DND-41 (cell line): ENCODE measurements around the gene INPP5F.

Experiments
- ATAC-seq: fragments of 200-7000 bp; cut with Tn5 transposase; 3 replicates; pipeline ENCODE4 v1.9.1; 2021; ENCODE audit warnings: low read depth; ENCODE audit not compliant: insufficient read depth
- DNase-seq: peaks from one replicate; pipeline ENCODE4 v3.0.0-alpha.2; 2020
- H2AFZ ChIP-seq: 2 replicates; pipeline ENCODE4 v1.6.0; 2012; ENCODE audit warnings: low read depth, low read length
- H3K27ac ChIP-seq: 2 replicates; pipeline ENCODE4 v1.5.1; 2012; ENCODE audit warnings: low read length, inconsistent platforms
- H3K27me3 ChIP-seq: fragments of 200-600 bp; sonication (generic); 2 replicates; pipeline ENCODE4 v1.6.0; 2012; ENCODE audit warnings: low read length, mild to moderate bottlenecking, inconsistent platforms; ENCODE audit not compliant: insufficient read depth, poor library complexity
- H3K36me3 ChIP-seq: 2 replicates; pipeline ENCODE4 v1.5.1; 2012; ENCODE audit warnings: low read length, inconsistent platforms; ENCODE audit not compliant: insufficient read depth
- H3K4me1 ChIP-seq: 2 replicates; pipeline ENCODE4 v1.5.1; 2012; ENCODE audit warnings: mild to moderate bottlenecking, low read length; ENCODE audit not compliant: insufficient read depth
- H3K4me2 ChIP-seq: 2 replicates; pipeline ENCODE4 v1.6.0; 2012; ENCODE audit warnings: mild to moderate bottlenecking, moderate library complexity, low read length, inconsistent platforms; ENCODE audit not compliant: insufficient read depth
- H3K4me3 ChIP-seq, 2 experiments: fragments of 200-600 bp in 1 of 2; shearing (Covaris generic) in 1 of 2; 2 replicates each; pipeline ENCODE4 v1.5.1; 2012 to 2016; ENCODE audit warnings: inconsistent platforms in 2 of 2, low read length in 2 of 2, mild to moderate bottlenecking in 2 of 2, low read depth in 1 of 2, moderate library complexity in 1 of 2
- H3K79me2 ChIP-seq: 2 replicates; pipeline ENCODE4 v1.6.0; 2012; ENCODE audit warnings: low read length, inconsistent platforms; ENCODE audit not compliant: insufficient read depth
- H3K9ac ChIP-seq: 2 replicates; pipeline ENCODE4 v1.6.0; 2012; ENCODE audit warnings: low read depth, mild to moderate bottlenecking, inconsistent platforms, low read length, moderate library complexity
- H3K9me3 ChIP-seq: 2 replicates; pipeline ENCODE4 v1.5.1; 2012; ENCODE audit warnings: low read length, moderate library complexity, mild to moderate bottlenecking, inconsistent platforms; ENCODE audit not compliant: insufficient read depth, severe bottlenecking
- H4K20me1 ChIP-seq: 2 replicates; pipeline ENCODE4 v1.6.0; 2012; ENCODE audit warnings: low read length; ENCODE audit not compliant: insufficient read depth
- CTCF ChIP-seq: IDR thresholded peaks from 2 replicates; pipeline ENCODE4 v1.5.1; 2012; ENCODE audit warnings: borderline replicate concordance, low read length, moderate library complexity, mild to moderate bottlenecking; ENCODE audit not compliant: poor library complexity, severe bottlenecking; ENCODE audit errors: extremely low read depth
- EZH2 ChIP-seq: IDR thresholded peaks from 3 replicates; pipeline ENCODE4 v1.6.1; 2012; ENCODE audit warnings: borderline replicate concordance, low read depth, mild to moderate bottlenecking, moderate library complexity, low read length, inconsistent platforms; ENCODE audit not compliant: severe bottlenecking

Gene INPP5F

GRCh38 chr10:119815671-119816070 is 89.8 kb downstream of the INPP5F start:
- H3K4me1 ChIP-seq, result no peaks in the 10 kb centered on the region
- peaks cover 13% of the 10 kb centered on the region for H3K36me3 ChIP-seq

GRCh38 chr10:119817991-119818888 is 92.4 kb downstream of the INPP5F start:
- TF ChIP-seq CTCF, result no peak
- TF ChIP-seq EZH2, result no peak
- Histone ChIP-seq H3K4me1 (no peaks in the 10 kb centered on the region), H3K36me3 (peaks cover 8% of the 10 kb centered on the region; the same call in 1 of the 2 replicates), H3K79me2 (no peaks in the 10 kb centered on the region), H3K9me3 (no peaks in the 10 kb centered on the region), H4K20me1 (no peaks in the 10 kb centered on the region), H3K9ac (no peak overlapping the region), H3K27me3 (no peaks in the 10 kb centered on the region), H3K4me3 (no peak overlapping the region), H3K27ac (no peak overlapping the region), H3K4me2 (no peak overlapping the region), H2AFZ (no peak overlapping the region)
- ATAC-seq (no peak), DNase-seq (no peak)

More at GRCh38 chr10:119815671-119816070, 89.8 kb downstream of the INPP5F start:
- no peaks in the 10 kb centered on the region for H3K27me3 ChIP-seq
- H3K4me2 ChIP-seq, result no peak overlapping the region
- no peaks in the 10 kb centered on the region for H3K9me3 ChIP-seq
- no peak overlapping the region for H3K9ac ChIP-seq
- no peak overlapping the region for H2AFZ ChIP-seq
- DNase-seq (no peak), ATAC-seq (peak; percentile 39; the same call in 1 of the 3 replicates)
- TF ChIP-seq EZH2, result no peak
- no peak for TF ChIP-seq CTCF
- H3K4me3 ChIP-seq, result no peak overlapping the region
- no peaks in the 10 kb centered on the region for H4K20me1 ChIP-seq
- H3K27ac ChIP-seq, result no peak overlapping the region
- H3K79me2 ChIP-seq, result no peaks in the 10 kb centered on the region

- DNase-seq (no peak), ATAC-seq (no peak)
- H3K9me3 ChIP-seq, result no peaks in the 10 kb centered on the region
- no peak overlapping the region for H3K4me3 ChIP-seq
- no peak for TF ChIP-seq CTCF
- TF ChIP-seq EZH2, result no peak
- H3K36me3 ChIP-seq, result peaks cover 8% of the 10 kb centered on the region; the same call in 1 of the 2 replicates
- H3K9ac ChIP-seq, result no peak overlapping the region
- H2AFZ ChIP-seq, result no peak overlapping the region
- no peak overlapping the region for H3K4me2 ChIP-seq
- no peaks in the 10 kb centered on the region for H3K79me2 ChIP-seq
- H3K27ac ChIP-seq, result no peak overlapping the region
- no peaks in the 10 kb centered on the region for H3K4me1 ChIP-seq
- H3K27me3 ChIP-seq, result no peaks in the 10 kb centered on the region
- no peaks in the 10 kb centered on the region for H4K20me1 ChIP-seq
These were observed 93.0 kb downstream of the INPP5F start for GRCh38 chr10:119818889-119819270.
